Measurements from ENCODE around the gene MAGED2.
"Not testable (repeated sequence)": the region's sequence is repeated elsewhere in the genome, so short reads cannot be mapped to it uniquely, and the experiment has no call there.

Gene MAGED2

GRCh38 chrX:54820737-54821136 is 13.2 kb downstream of the MAGED2 start:
- DNase-seq = no peak

- no peak for DNase-seq
These were observed 13.8 kb downstream of the MAGED2 start for GRCh38 chrX:54821310-54821709.

DNA sequence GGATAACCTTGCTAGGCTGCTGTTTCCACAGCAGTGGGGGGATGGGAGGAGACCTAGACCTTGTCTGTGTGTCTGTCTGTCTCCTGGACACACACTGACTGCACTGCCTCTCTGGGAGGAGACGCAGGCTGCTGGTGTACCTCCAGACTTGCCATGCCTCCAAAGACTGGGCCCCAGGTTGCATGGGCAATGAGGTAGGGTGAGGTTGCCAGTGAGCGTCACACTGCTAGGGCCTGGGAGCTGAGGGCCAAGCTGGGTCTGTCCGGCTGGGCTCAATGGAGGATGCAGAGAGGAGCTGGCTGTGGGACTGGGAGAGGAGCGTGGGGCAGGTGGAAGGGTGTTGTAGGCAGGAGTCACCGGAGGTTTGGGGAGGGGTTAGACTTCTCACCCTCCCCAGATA is 16.6 kb downstream of the MAGED2 start:
- no peak for DNase-seq

- DNase-seq = no peak
These were observed 17.2 kb downstream of the MAGED2 start for GRCh38 chrX:54824722-54825121.

DNA sequence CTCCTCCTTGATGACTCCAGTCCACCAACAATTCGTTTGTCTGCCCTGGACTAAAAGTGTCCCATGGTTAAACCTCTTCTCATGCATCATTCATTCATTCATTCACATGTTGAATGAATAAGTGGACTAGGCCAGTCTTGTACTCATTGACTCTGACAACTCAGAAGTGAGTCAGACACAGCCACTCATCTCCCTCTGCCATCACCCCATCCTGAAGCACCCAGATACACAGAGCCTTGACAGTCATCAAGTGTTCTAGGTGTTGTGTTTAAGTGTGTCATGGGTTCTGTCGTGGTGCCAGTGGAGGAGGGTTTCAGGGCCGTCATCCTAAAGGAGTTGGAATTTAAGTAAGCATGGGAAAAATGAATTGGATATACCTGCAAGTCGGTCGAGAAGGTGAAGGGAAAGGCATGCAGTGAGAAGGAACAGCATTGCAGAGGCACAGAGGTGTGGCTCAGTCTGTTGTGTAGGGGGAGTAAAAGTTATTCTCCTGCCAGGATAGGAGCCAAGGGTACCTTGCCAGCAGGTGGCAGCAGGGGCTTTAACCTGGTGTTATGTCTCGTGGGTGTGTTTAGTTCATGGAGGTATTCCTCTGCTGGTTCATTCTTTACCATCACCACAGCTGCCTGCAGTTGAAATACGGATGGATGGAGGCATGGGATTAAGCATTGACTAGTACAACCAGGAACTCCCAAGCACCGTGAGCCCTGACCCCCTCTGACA is 18.3 kb downstream of the MAGED2 start:
- DNase-seq = no peak

GRCh38 chrX:54826598-54826997 is 19.1 kb downstream of the MAGED2 start:
- no peak for DNase-seq

GRCh38 chrX:54838583-54838982 is 31.0 kb downstream of the MAGED2 start:
- no peak for DNase-seq

- DNase-seq = not testable (repeated sequence)
These were observed 33.8 kb downstream of the MAGED2 start for GRCh38 chrX:54841184-54841874.

DNA sequence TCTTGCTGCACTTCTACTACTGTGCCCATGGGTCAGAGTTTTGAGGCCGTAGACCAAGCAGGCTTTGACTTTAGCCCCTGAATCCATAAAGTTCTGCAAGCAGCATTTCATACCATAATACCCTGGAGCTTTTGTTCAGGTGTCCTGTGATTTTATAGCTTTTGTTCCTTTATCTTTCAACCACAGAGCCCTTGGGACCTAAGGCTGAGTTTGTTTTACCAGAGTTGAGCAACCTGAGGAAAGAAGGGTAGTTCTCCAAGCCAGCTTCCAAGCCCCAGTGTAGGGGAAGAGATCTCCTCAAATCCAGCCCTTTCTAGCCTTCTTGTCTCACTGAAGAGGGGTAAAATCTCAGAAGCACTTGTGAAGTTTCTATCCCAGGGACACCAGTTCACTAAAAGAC is 35.1 kb downstream of the MAGED2 start:
- DNase-seq = no peak

DNA sequence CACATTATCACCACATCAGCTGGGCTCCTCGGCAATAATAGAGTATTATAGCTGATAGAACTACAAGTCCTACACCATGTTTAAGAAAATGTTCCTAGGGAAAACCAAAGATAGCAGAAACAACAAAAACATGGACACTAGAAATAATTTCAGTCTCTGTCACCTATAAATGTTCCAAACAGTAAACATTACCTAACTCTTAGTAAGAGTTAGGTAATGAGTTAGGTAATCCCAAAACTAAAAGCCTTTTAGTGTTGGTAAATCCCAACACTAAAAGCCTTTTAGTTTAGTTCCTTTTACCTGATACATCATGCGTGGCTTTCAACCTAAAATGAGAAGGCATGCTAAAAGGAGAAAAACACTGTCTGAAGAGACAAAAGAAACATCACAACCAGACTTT is 35.5 kb downstream of the MAGED2 start:
- DNase-seq = no peak

- not testable (repeated sequence) for DNase-seq
These were observed 40.2 kb downstream of the MAGED2 start for GRCh38 chrX:54847700-54848099.

GRCh38 chrX:54865208-54865607 is 57.7 kb downstream of the MAGED2 start:
- no peak for DNase-seq
